ENCODE data around the gene ZBTB43.

ZBTB43 gene

GRCh38 chr9:126859111-126859510 lies 54.3 kb downstream of the ZBTB43 start:
- DNase-seq (ENCODE audit: low spot score): no peak

DNA sequence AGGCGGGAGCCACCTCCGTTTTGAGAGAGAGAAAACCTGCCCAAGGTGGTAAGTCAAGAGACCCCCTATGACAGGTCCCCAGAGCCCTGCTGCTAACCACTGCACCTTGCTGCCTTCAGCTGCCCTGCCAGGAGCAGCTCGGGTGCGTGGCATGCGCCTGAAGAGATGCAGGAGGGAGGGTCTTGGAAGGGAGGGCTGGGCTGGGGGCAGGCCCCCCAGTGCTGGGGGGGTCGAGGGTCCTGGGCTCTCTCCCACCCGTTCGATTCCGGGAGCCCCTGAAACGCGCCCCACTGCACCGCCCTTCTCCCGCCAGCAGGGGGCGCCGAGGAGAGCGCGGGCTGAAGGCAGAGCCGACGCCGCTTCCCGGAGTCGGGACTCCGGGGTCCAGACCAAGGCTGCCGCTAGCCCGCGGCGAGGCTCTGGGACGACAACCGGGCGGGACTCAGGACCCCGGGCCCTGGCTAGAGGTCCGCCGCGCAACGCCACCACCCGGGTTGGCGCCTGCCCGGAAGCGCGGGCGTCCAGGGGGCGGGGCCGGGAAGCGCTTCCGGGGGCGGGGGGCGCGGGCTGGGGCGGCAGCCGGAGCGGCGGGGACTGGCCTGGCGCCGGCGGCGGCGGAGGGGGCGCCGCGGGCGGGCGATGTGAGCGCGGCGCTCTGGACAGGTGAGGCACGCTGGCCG lies 55.4 kb downstream of the ZBTB43 start, which contains the start of gene ZBTB34:
Gene ZBTB34 (plus strand): TSS at position 563 of the 680 bp plus-strand sequence. CDS start 18,761 bp downstream, outside the sequence.
- peak; percentile 87 for DNase-seq (ENCODE audit: low spot score)

DNA sequence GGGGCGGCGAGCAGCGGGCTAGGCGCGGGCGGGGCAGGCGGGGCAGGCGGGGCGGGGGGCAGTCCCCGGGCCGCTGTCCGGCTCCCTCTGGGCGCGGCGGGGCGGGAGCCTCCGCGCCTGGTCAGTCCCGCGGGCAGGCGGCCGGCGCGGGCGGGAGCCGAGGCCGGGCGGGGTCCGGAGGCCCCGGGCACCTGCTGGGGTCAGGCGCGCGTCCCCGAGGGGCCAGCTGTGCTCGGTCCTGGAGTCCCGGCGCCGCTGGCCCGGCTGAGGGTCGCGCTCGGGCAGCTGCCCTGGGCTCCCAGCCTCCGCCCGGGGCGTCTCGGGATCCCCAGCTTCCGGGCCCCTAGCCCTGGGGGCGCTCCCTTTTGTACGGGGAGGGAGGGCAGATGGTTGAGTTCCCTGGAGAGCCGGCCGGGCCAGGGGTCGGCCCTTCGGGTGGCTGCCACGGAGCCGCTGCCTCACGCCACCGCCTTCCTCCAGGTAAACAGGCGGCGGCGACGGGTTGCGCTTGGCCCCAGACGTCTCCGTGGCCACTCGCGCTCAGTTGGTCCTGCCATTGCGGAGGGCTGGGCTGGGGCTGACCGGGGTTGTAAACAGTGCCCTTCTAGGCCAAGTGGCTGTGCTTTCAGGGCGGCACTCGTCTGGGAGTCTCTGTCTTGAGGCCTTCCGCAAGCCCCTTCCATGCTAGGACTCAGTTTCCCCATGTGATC lies 56.1 kb downstream of the ZBTB43 start:
- DNase-seq (ENCODE audit: low spot score): no peak

DNA sequence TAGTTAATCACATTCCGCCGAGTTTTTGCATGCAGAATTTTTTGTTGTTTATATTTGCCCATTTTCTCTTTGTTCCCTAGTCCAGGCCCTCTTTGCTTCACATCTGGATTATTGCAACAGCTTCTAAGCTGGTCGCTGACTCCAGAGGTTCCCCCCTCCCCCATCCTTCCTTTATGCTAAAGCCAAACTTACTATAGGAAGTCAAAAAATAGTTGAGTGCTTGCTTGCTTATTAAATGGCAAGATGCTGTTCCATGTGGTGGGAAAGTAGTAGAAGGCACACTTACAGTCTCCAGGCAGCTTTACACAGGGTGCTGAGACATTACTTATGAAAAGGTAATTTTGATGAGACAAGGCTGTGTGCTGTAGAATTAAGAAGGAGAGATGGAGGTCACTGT lies 56.9 kb downstream of the ZBTB43 start:
- DNase-seq (ENCODE audit: low spot score): no peak

DNA sequence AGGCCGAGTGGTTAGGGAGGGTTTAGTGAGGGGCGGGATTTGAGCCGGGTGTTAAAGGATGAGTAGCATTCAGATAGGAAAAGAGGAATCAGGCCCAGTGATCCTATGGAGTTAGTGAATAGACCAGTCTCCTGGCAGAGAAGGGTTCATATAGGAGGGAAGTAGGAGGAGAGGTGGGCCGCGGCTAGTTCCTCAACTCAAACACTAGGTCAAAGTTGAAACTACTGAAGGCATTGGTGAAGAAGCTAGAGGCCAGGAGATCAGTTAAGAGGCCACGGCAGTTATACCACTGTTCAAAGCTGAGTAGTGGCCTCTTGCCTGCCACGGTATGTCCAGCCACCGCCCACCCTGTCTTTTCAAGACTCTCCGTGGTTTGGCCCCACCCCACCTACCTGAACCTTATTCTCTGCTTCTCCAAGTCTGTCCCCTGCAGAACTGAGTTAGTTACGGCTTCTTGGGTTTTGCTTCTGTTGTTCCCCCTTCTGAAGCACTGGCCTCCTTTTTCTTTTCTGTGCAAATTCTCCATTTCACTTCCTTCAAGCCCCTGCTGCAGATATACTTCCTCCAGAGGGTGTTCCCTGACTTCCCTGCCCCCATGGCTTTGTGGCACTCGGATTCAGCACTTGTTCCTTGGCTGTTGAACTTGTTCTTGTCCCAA lies 57.4 kb downstream of the ZBTB43 start:
- DNase-seq (ENCODE audit: low spot score): no peak

DNA sequence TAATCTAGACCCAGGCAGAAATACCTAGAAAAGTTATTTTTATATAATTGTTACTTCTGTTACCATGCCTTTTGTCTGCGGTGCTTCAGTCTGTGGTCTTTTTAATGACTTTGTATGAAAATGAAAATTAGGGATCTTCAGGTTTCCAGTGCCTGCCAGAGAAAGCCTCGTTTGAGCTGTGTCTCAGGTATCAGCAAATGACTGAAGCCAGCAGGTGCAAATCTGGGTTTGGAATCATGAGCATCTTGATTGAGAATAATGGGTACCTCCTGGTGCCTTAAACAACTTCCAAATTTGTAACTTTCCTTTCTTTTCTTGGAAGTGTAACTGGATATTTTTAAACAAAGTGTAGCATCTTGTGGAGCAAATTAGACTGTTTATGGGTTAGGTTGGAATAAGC lies 59.9 kb downstream of the ZBTB43 start:
- no peak for DNase-seq (ENCODE audit: low spot score)

GRCh38 chr9:126869368-126869767 lies 64.5 kb downstream of the ZBTB43 start:
- no peak for DNase-seq (ENCODE audit: low spot score)

DNA sequence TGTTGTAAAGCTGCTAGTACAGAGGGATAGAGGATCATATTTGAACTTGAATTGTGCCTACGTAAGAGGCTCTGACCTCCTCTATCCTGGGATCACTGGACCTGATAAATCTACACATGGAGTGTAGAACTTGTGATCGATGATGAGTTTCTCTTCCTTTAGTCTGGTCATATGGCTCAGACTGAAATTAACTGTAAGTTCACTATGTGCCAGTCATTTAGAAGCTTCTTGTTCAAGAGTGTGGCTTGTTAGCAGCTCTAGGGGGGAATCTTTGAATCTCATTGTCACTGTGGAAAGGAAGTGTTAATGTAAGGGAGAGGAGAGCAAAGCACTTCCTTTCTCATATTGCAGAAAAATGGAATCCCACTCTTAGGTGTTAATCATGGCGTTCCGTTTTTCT lies 67.7 kb downstream of the ZBTB43 start:
- DNase-seq (ENCODE audit: low spot score): no peak

GRCh38 chr9:126874546-126875314 lies 69.9 kb downstream of the ZBTB43 start:
- DNase-seq (ENCODE audit: low spot score): no peak

GRCh38 chr9:126875756-126876510 lies 71.1 kb downstream of the ZBTB43 start:
- no peak for DNase-seq (ENCODE audit: low spot score)

- DNase-seq (ENCODE audit: low spot score): no peak
Measured at GRCh38 chr9:126876531-126876930, 71.7 kb downstream of the ZBTB43 start.

GRCh38 chr9:126877418-126877817 lies 72.6 kb downstream of the ZBTB43 start:
- no peak for DNase-seq (ENCODE audit: low spot score)

- no peak for DNase-seq (ENCODE audit: low spot score)
Measured at GRCh38 chr9:126879288-126879687, 74.4 kb downstream of the ZBTB43 start.

- DNase-seq (ENCODE audit: low spot score): no peak
Measured at GRCh38 chr9:126880226-126880946, 75.5 kb downstream of the ZBTB43 start.

GRCh38 chr9:126880947-126881332 lies 76.1 kb downstream of the ZBTB43 start:
- DNase-seq (ENCODE audit: low spot score): no peak

GRCh38 chr9:126882746-126883145 lies 77.9 kb downstream of the ZBTB43 start:
- no peak for DNase-seq (ENCODE audit: low spot score)

DNA sequence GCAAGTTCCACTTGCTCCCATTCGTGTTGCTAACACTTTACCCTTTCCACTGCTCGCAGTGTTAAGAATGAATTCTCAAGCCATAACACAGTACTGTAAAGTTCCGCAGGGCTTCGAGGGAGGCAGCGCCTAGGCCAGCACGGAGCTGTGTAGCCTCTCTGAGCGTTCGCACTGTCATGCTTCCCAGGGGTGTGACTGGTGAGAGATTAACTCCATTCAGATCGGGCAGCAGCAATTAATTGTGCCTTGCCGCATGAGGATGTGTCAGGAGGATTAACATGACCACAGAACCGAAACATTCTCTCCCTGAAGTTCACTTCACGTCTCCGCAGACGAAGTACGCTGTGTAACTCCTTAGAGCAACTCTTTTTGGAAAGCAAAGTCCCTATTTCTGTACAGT lies 78.8 kb downstream of the ZBTB43 start:
- no peak for DNase-seq (ENCODE audit: low spot score)

- no peak for DNase-seq (ENCODE audit: low spot score)
Measured at GRCh38 chr9:126885131-126885641, 80.3 kb downstream of the ZBTB43 start.

DNA sequence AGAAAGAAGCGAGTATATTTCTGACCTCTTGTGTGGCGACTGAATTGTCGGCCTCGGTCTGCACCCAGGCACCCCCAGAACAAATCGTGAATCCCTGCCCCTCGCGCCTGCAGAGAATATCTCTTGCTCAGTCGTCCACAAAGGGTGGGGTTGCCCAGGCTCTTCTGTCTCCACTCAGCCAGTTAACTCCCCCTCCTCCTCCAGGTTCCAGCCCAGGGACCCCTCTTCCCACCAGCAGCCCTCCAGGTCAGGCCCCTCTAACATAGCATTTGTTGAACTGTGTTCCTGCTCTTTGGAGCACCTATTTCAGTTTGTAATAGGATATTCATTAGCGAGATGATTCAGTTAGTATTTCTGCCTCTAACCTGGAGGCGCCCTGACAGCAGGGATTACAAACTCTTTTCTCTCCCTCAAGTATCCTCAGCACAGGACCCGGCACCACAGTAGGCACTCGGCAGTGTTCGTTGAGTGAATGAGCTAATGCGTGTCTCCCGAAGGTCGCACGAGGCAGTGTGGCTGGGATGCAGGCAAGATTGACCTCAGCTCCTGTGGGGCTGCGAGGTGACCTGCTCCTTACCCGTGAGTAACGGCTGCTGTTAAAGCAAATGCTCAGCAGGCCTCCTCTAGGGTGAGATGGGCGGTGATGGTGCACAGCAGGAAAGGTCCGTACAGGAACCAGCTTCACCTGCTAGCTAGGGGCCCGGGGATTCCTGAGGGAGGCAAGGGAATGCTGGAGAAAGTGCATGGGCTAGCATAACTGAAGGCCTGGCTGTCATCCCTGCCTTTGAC lies 81.4 kb downstream of the ZBTB43 start:
- DNase-seq (ENCODE audit: low spot score): no peak

GRCh38 chr9:126886897-126887296 lies 82.1 kb downstream of the ZBTB43 start:
- no peak for DNase-seq (ENCODE audit: low spot score)

All from left forelimb (tissue), 1 donor.